Measurements from ENCODE around the gene PA2G4.

DNA sequence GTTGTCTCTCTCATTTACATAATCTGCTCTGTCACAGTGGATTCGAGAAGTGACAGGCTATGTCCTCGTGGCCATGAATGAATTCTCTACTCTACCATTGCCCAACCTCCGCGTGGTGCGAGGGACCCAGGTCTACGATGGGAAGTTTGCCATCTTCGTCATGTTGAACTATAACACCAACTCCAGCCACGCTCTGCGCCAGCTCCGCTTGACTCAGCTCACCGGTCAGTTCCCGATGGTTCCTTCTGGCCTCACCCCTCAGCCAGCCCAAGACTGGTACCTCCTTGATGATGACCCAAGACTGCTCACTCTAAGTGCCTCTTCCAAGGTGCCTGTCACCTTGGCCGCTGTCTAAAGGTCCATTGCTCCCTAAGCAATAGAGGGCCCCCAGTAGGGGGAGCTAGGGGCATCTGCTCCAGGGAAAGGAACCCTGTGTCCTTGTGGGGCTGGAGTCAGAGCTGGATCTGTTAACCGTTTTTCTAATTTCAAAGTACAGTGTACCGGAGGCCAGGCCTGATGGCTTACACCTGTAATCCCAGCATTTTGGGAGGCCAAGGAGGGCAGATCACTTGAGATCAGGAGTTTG is 19.3 kb upstream of the PA2G4 start:
- TF ChIP-seq, protein P1, sequence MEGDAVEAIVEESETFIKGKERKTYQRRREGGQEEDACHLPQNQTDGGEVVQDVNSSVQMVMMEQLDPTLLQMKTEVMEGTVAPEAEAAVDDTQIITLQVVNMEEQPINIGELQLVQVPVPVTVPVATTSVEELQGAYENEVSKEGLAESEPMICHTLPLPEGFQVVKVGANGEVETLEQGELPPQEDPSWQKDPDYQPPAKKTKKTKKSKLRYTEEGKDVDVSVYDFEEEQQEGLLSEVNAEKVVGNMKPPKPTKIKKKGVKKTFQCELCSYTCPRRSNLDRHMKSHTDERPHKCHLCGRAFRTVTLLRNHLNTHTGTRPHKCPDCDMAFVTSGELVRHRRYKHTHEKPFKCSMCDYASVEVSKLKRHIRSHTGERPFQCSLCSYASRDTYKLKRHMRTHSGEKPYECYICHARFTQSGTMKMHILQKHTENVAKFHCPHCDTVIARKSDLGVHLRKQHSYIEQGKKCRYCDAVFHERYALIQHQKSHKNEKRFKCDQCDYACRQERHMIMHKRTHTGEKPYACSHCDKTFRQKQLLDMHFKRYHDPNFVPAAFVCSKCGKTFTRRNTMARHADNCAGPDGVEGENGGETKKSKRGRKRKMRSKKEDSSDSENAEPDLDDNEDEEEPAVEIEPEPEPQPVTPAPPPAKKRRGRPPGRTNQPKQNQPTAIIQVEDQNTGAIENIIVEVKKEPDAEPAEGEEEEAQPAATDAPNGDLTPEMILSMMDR (IDR thresholded peaks at IDR 0.05), result no peak
- TF ChIP-seq POLR2AphosphoS5 (IDR thresholded peaks at IDR 0.05), result no peak
- TF ChIP-seq POLR2A (IDR thresholded peaks at IDR 0.05), result no peak
